ENCODE results near the gene C1orf185. TPM values are rescaled to one million over a fixed set of nuclear protein-coding genes. Genes with fewer than 3 reads are reported as not detected.

The C1orf185 gene
- total RNA-seq, 1 donor from 2014 or later: not detected

GRCh38 chr1:51070640-51071039 lies 31.4 kb upstream of the C1orf185 start:
- no peak for DNase-seq (ENCODE audit: low spot score)
- H3K4me3 Mint-ChIP-seq (ENCODE audit: unreplicated experiment): no peak overlapping the region
- no peak for TF ChIP-seq CTCF (IDR thresholded peaks at IDR 0.05; ENCODE audit: unreplicated experiment)
- no peaks in the 10 kb centered on the region for H3K9me3 Mint-ChIP-seq (ENCODE audit: unreplicated experiment)
- H3K36me3 Mint-ChIP-seq (ENCODE audit: low read depth, unreplicated experiment): no peaks in the 10 kb centered on the region
- H3K27me3 Mint-ChIP-seq (ENCODE audit: unreplicated experiment): peaks cover 3% of the 10 kb centered on the region
- no peaks in the 10 kb centered on the region for H3K4me1 Mint-ChIP-seq (ENCODE audit: unreplicated experiment)
- no peak overlapping the region for H3K27ac Mint-ChIP-seq (ENCODE audit: unreplicated experiment)

- H3K27me3 Mint-ChIP-seq (ENCODE audit: unreplicated experiment): peaks cover 3% of the 10 kb centered on the region
Measured at GRCh38 chr1:51071291-51072042, 30.6 kb upstream of the C1orf185 start.

GRCh38 chr1:51072043-51072439 lies 30.0 kb upstream of the C1orf185 start:
- Mint-ChIP-seq H3K9me3 (ENCODE audit: unreplicated experiment) (no peaks in the 10 kb centered on the region), H3K4me3 (ENCODE audit: unreplicated experiment) (no peak overlapping the region), H3K4me1 (ENCODE audit: unreplicated experiment) (no peaks in the 10 kb centered on the region), H3K36me3 (ENCODE audit: low read depth, unreplicated experiment) (no peaks in the 10 kb centered on the region), H3K27me3 (ENCODE audit: unreplicated experiment) (peaks cover 3% of the 10 kb centered on the region), H3K27ac (ENCODE audit: unreplicated experiment) (no peak overlapping the region)
- no peak for DNase-seq (ENCODE audit: low spot score)
- TF ChIP-seq CTCF (IDR thresholded peaks at IDR 0.05; ENCODE audit: unreplicated experiment): no peak

More at GRCh38 chr1:51071291-51072042, 30.6 kb upstream of the C1orf185 start:
- Mint-ChIP-seq H3K4me1 (ENCODE audit: unreplicated experiment) (no peaks in the 10 kb centered on the region), H3K36me3 (ENCODE audit: low read depth, unreplicated experiment) (no peaks in the 10 kb centered on the region), H3K27ac (ENCODE audit: unreplicated experiment) (no peak overlapping the region), H3K9me3 (ENCODE audit: unreplicated experiment) (no peaks in the 10 kb centered on the region), H3K4me3 (ENCODE audit: unreplicated experiment) (no peak overlapping the region)
- TF ChIP-seq CTCF (IDR thresholded peaks at IDR 0.05; ENCODE audit: unreplicated experiment): no peak
- no peak for DNase-seq (ENCODE audit: low spot score)

GRCh38 chr1:51072651-51073050 lies 29.4 kb upstream of the C1orf185 start:
- no peak for DNase-seq (ENCODE audit: low spot score)
- Mint-ChIP-seq H3K27ac (ENCODE audit: unreplicated experiment) (no peak overlapping the region), H3K9me3 (ENCODE audit: unreplicated experiment) (no peaks in the 10 kb centered on the region), H3K27me3 (ENCODE audit: unreplicated experiment) (peaks cover 3% of the 10 kb centered on the region), H3K4me1 (ENCODE audit: unreplicated experiment) (no peaks in the 10 kb centered on the region), H3K4me3 (ENCODE audit: unreplicated experiment) (no peak overlapping the region), H3K36me3 (ENCODE audit: low read depth, unreplicated experiment) (no peaks in the 10 kb centered on the region)
- no peak for TF ChIP-seq CTCF (IDR thresholded peaks at IDR 0.05; ENCODE audit: unreplicated experiment)

GRCh38 chr1:51073456-51073855 lies 28.6 kb upstream of the C1orf185 start:
- H3K4me1 Mint-ChIP-seq (ENCODE audit: unreplicated experiment): no peaks in the 10 kb centered on the region
- H3K36me3 Mint-ChIP-seq (ENCODE audit: low read depth, unreplicated experiment): no peaks in the 10 kb centered on the region
- H3K27me3 Mint-ChIP-seq (ENCODE audit: unreplicated experiment): peaks cover 3% of the 10 kb centered on the region
- no peak for TF ChIP-seq CTCF (IDR thresholded peaks at IDR 0.05; ENCODE audit: unreplicated experiment)
- DNase-seq (ENCODE audit: low spot score): no peak
- H3K27ac Mint-ChIP-seq (ENCODE audit: unreplicated experiment): no peak overlapping the region
- no peaks in the 10 kb centered on the region for H3K9me3 Mint-ChIP-seq (ENCODE audit: unreplicated experiment)
- no peak overlapping the region for H3K4me3 Mint-ChIP-seq (ENCODE audit: unreplicated experiment)
